GM08714 (cell line): ENCODE results near the gene ROR2.

Experiments used
- H3K4me3 ChIP-seq: fragments of 200-500 bp; sonication (Bioruptor generic); 2 replicates; pipeline ENCODE4 v1.5.1; 2014; ENCODE audit warnings: mild to moderate bottlenecking, low read length, inconsistent platforms
- ZNF274 ChIP-seq: IDR thresholded peaks from 2 replicates; pipeline ENCODE4 v1.6.1; 2012; ENCODE audit warnings: mild to moderate bottlenecking, low read depth, low read length

ROR2 gene

GRCh38 chr9:91578911-91579310 lies 371.1 kb downstream of the ROR2 start:
- no peak for TF ChIP-seq ZNF274
- H3K4me3 ChIP-seq: no peak overlapping the region

- H3K4me3 ChIP-seq: no peak overlapping the region
- TF ChIP-seq ZNF274: no peak
These were observed 372.4 kb downstream of the ROR2 start for GRCh38 chr9:91577633-91578061.

- TF ChIP-seq ZNF274: no peak
- H3K4me3 ChIP-seq: no peak overlapping the region
These were observed 377.2 kb downstream of the ROR2 start for GRCh38 chr9:91572811-91573210.

GRCh38 chr9:91572044-91572443 lies 378.0 kb downstream of the ROR2 start:
- no peak for TF ChIP-seq ZNF274

GRCh38 chr9:91571036-91571435 lies 379.0 kb downstream of the ROR2 start:
- no peak for TF ChIP-seq ZNF274
- H3K4me3 ChIP-seq: no peak overlapping the region

More at GRCh38 chr9:91572044-91572443, 378.0 kb downstream of the ROR2 start:
- no peak overlapping the region for H3K4me3 ChIP-seq

GRCh38 chr9:91567642-91568274 lies 382.3 kb downstream of the ROR2 start:
- no peak overlapping the region for H3K4me3 ChIP-seq
- no peak for TF ChIP-seq ZNF274

- H3K4me3 ChIP-seq: no peak overlapping the region
- no peak for TF ChIP-seq ZNF274
These were observed 385.9 kb downstream of the ROR2 start for GRCh38 chr9:91564081-91564670.

GRCh38 chr9:91562416-91562815 lies 387.6 kb downstream of the ROR2 start:
- H3K4me3 ChIP-seq: no peak overlapping the region

GRCh38 chr9:91560301-91560700 lies 389.7 kb downstream of the ROR2 start:
- H3K4me3 ChIP-seq: no peak overlapping the region
- no peak for TF ChIP-seq ZNF274

More at GRCh38 chr9:91562416-91562815, 387.6 kb downstream of the ROR2 start:
- no peak for TF ChIP-seq ZNF274

GRCh38 chr9:91558879-91559278 lies 391.1 kb downstream of the ROR2 start:
- TF ChIP-seq ZNF274: no peak
- no peak overlapping the region for H3K4me3 ChIP-seq

GRCh38 chr9:91558395-91558794 lies 391.6 kb downstream of the ROR2 start:
- no peak for TF ChIP-seq ZNF274
- H3K4me3 ChIP-seq: no peak overlapping the region

GRCh38 chr9:91557327-91557726 lies 392.7 kb downstream of the ROR2 start:
- TF ChIP-seq ZNF274: no peak
- H3K4me3 ChIP-seq: no peak overlapping the region

GRCh38 chr9:91555132-91555531 lies 394.9 kb downstream of the ROR2 start:
- TF ChIP-seq ZNF274: no peak
- H3K4me3 ChIP-seq: no peak overlapping the region

GRCh38 chr9:91549177-91549576 lies 400.9 kb downstream of the ROR2 start:
- no peak for TF ChIP-seq ZNF274
- H3K4me3 ChIP-seq: no peak overlapping the region

GRCh38 chr9:91547081-91547480 lies 402.9 kb downstream of the ROR2 start:
- H3K4me3 ChIP-seq: no peak overlapping the region
- no peak for TF ChIP-seq ZNF274
